ENCODE results near the gene MBD3L2B.

MBD3L2B gene

DNA sequence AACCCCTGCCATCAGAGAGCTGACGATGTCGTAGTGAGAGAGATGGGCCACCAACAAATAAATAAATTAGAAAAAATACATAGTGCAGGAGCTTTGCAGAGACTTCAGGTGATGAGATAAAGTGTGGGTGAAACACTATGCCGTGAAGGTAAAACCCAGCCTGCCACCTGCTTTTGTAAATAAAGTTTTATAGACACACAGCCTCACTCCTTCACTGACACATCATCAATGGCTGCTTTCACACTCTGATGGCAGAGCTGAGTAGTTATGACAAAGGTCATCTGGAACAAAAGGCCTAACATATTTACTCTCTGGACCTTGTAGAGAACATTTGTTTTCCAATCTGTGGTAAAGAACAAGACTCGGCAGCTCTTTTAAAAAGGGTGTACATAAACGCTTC, 45.0 kb downstream of the MBD3L2B start:
- H3K27ac ChIP-seq (replicated peaks; ENCODE audit: low read length) = no peak overlapping the region
- H3K79me1 ChIP-seq (ENCODE audit: low read depth, low read length) = no peaks in the 10 kb centered on the region
- no peak overlapping the region for H3K4ac ChIP-seq (ENCODE audit: low read length)
- H2BK12ac ChIP-seq (ENCODE audit: low read length) = no peak overlapping the region
- no peak overlapping the region for H3K23ac ChIP-seq (ENCODE audit: low read depth, low read length, poor library complexity)
- H3K18ac ChIP-seq (ENCODE audit: low read length) = no peak overlapping the region
- H2BK120ac ChIP-seq (ENCODE audit: low read depth, low read length) = no peak overlapping the region
- no peak overlapping the region for H2BK5ac ChIP-seq (ENCODE audit: low read length)
- no peak overlapping the region for H4K91ac ChIP-seq (ENCODE audit: low read depth, low read length, poor library complexity)
- H3K27me3 ChIP-seq (ENCODE audit: control insufficient read depth in 3 of 3, insufficient read depth in 3 of 3, low read depth in 1 of 3, low read length in 3 of 3) = peaks cover 0 to 6% (median 0%) of the 10 kb centered on the region in 3 experiments
- H4K8ac ChIP-seq (ENCODE audit: low read depth, low read length) = no peak overlapping the region
- H2AK5ac ChIP-seq (ENCODE audit: low read depth, low read length) = no peak overlapping the region
- no peak for DNase-seq (ENCODE audit: low spot score)
- peaks cover 0 to 28% of the 10 kb centered on the region in 2 donors for H3K9me3 ChIP-seq (replicated peaks in 1 of 2; ENCODE audit: control insufficient read depth in 2 of 2, insufficient read depth in 1 of 2, low read depth in 1 of 2, low read length in 2 of 2)
- H3K4me3 ChIP-seq (ENCODE audit: low read length in 2 of 2) = no peak overlapping the region
- H3K4me1 ChIP-seq (ENCODE audit: control insufficient read depth in 2 of 2, insufficient read depth in 1 of 2, low read depth in 1 of 2, low read length in 2 of 2) = no peaks in the 10 kb centered on the region
- H2AFZ ChIP-seq (ENCODE audit: low read length) = no peak overlapping the region
- WGBS, 2 donors (ENCODE audit: extremely low coverage in 2 of 2, insufficient read length in 2 of 2, insufficient replicate concordance in 1 of 2) = no CpG with 5 or more reads among the region's 5 CpGs
- H3K14ac ChIP-seq (ENCODE audit: low read length) = no peak overlapping the region
- no peak overlapping the region for H3K4me2 ChIP-seq (ENCODE audit: insufficient read depth, low read length, poor library complexity, severe bottlenecking)
- H3K9ac ChIP-seq (ENCODE audit: low read depth, low read length, poor library complexity) = no peak overlapping the region
- no peaks in the 10 kb centered on the region for H3K36me3 ChIP-seq (replicated peaks in 1 of 2; ENCODE audit: control insufficient read depth in 2 of 2, insufficient read depth in 2 of 2, low read length in 2 of 2)
- no peak overlapping the region for H2BK15ac ChIP-seq (ENCODE audit: low read length)

GRCh38 chr19:6971366-6971765, 49.9 kb downstream of the MBD3L2B start:
- no peaks in the 10 kb centered on the region for H3K79me1 ChIP-seq (ENCODE audit: low read depth, low read length)
- peaks cover 0 to 32% of the 10 kb centered on the region in 2 donors for H3K9me3 ChIP-seq (replicated peaks in 1 of 2; ENCODE audit: control insufficient read depth in 2 of 2, insufficient read depth in 1 of 2, low read depth in 1 of 2, low read length in 2 of 2)
- no peak overlapping the region for H3K4ac ChIP-seq (ENCODE audit: low read length)
- H3K4me3 ChIP-seq (ENCODE audit: low read length in 2 of 2) = no peak overlapping the region
- no peak overlapping the region for H2BK120ac ChIP-seq (ENCODE audit: low read depth, low read length)
- H2AK5ac ChIP-seq (ENCODE audit: low read depth, low read length) = no peak overlapping the region
- H3K27ac ChIP-seq (replicated peaks; ENCODE audit: low read length) = no peak overlapping the region
- H4K91ac ChIP-seq (ENCODE audit: low read depth, low read length, poor library complexity) = no peak overlapping the region
- no peak overlapping the region for H3K23ac ChIP-seq (ENCODE audit: low read depth, low read length, poor library complexity)
- peak overlapping the region; percentile 8 for H2AFZ ChIP-seq (ENCODE audit: low read length)
- H3K9ac ChIP-seq (ENCODE audit: low read depth, low read length, poor library complexity) = no peak overlapping the region
- H3K27me3 ChIP-seq (ENCODE audit: control insufficient read depth in 3 of 3, insufficient read depth in 3 of 3, low read depth in 1 of 3, low read length in 3 of 3) = peaks cover 0 to 6% (median 0%) of the 10 kb centered on the region in 3 experiments
- H3K4me2 ChIP-seq (ENCODE audit: insufficient read depth, low read length, poor library complexity, severe bottlenecking) = no peak overlapping the region
- WGBS, 2 donors (ENCODE audit: extremely low coverage in 2 of 2, insufficient read length in 2 of 2, insufficient replicate concordance in 1 of 2) = no CpG with 5 or more reads among the region's 1 CpG
- DNase-seq (ENCODE audit: low spot score) = no peak
- H3K18ac ChIP-seq (ENCODE audit: low read length) = no peak overlapping the region
- H3K36me3 ChIP-seq (replicated peaks in 1 of 2; ENCODE audit: control insufficient read depth in 2 of 2, insufficient read depth in 2 of 2, low read length in 2 of 2) = no peaks in the 10 kb centered on the region
- H4K8ac ChIP-seq (ENCODE audit: low read depth, low read length) = no peak overlapping the region
- H2BK12ac ChIP-seq (ENCODE audit: low read length) = no peak overlapping the region
- no peak overlapping the region for H2BK5ac ChIP-seq (ENCODE audit: low read length)
- H3K4me1 ChIP-seq (ENCODE audit: control insufficient read depth in 2 of 2, insufficient read depth in 1 of 2, low read depth in 1 of 2, low read length in 2 of 2) = no peaks in the 10 kb centered on the region
- no peak overlapping the region for H3K14ac ChIP-seq (ENCODE audit: low read length)
- no peak overlapping the region for H2BK15ac ChIP-seq (ENCODE audit: low read length)

DNA sequence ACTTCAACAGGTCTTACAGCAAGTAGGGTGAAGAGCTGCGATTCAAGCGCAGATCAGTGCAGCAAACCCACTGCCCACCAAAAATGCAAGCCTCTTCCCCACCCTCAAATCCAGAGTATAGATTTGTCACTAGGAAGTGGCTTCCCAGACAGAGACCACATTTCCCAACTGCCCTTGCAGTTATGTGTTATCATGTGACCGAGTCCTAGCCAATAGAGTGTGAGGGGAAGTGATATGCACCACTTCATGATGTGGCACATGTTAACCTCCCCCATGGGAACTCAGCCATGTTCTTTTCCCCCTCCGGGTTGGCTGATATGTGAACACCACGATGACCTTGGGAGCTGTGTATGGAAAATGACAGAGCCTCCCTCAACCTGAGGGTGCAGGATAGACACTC, 50.8 kb downstream of the MBD3L2B start:
- H3K36me3 ChIP-seq (replicated peaks in 1 of 2; ENCODE audit: control insufficient read depth in 2 of 2, insufficient read depth in 2 of 2, low read length in 2 of 2) = no peaks in the 10 kb centered on the region
- peak overlapping the region; percentile 8 for H2AFZ ChIP-seq (ENCODE audit: low read length)
- H3K27ac ChIP-seq (replicated peaks; ENCODE audit: low read length) = no peak overlapping the region
- no peak overlapping the region for H3K23ac ChIP-seq (ENCODE audit: low read depth, low read length, poor library complexity)
- no peak overlapping the region for H3K4me2 ChIP-seq (ENCODE audit: insufficient read depth, low read length, poor library complexity, severe bottlenecking)
- no peak overlapping the region for H4K8ac ChIP-seq (ENCODE audit: low read depth, low read length)
- H2BK15ac ChIP-seq (ENCODE audit: low read length) = no peak overlapping the region
- DNase-seq (ENCODE audit: low spot score) = no peak
- no peak overlapping the region for H3K18ac ChIP-seq (ENCODE audit: low read length)
- H3K9me3 ChIP-seq (replicated peaks in 1 of 2; ENCODE audit: control insufficient read depth in 2 of 2, insufficient read depth in 1 of 2, low read depth in 1 of 2, low read length in 2 of 2) = peaks cover 0 to 30% of the 10 kb centered on the region in 2 donors
- no peak overlapping the region for H2BK5ac ChIP-seq (ENCODE audit: low read length)
- H3K4ac ChIP-seq (ENCODE audit: low read length) = no peak overlapping the region
- no peak overlapping the region for H2BK120ac ChIP-seq (ENCODE audit: low read depth, low read length)
- no peak overlapping the region for H4K91ac ChIP-seq (ENCODE audit: low read depth, low read length, poor library complexity)
- no peak overlapping the region for H2AK5ac ChIP-seq (ENCODE audit: low read depth, low read length)
- H3K27me3 ChIP-seq (ENCODE audit: control insufficient read depth in 3 of 3, insufficient read depth in 3 of 3, low read depth in 1 of 3, low read length in 3 of 3) = peaks cover 0 to 6% (median 0%) of the 10 kb centered on the region in 3 experiments
- H3K4me3 ChIP-seq (ENCODE audit: low read length in 2 of 2) = no peak overlapping the region
- no peak overlapping the region for H3K9ac ChIP-seq (ENCODE audit: low read depth, low read length, poor library complexity)
- no peak overlapping the region for H3K14ac ChIP-seq (ENCODE audit: low read length)
- no CpG with 5 or more reads among the region's 5 CpGs for WGBS, 2 donors (ENCODE audit: extremely low coverage in 2 of 2, insufficient read length in 2 of 2, insufficient replicate concordance in 1 of 2)
- H3K4me1 ChIP-seq (ENCODE audit: control insufficient read depth in 2 of 2, insufficient read depth in 1 of 2, low read depth in 1 of 2, low read length in 2 of 2) = no peaks in the 10 kb centered on the region
- no peaks in the 10 kb centered on the region for H3K79me1 ChIP-seq (ENCODE audit: low read depth, low read length)
- H2BK12ac ChIP-seq (ENCODE audit: low read length) = no peak overlapping the region

DNA sequence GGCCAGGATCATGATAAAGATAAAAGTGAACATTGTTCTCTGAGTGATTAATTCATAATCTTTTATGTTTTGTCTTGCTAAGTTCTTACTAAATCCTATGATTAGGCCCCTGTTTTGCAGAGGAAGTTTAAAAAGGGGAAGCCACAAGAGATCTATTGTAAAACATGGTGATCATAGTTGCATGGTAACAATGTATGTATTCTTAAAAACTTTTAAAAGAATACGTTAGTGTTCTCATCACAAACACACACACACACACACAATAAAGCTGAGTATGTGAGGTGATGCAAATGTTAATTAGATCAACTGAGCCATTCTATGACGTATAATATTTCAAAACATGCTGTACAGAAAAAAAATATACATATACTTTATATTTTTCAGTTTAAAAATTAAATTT, 51.2 kb downstream of the MBD3L2B start:
- no peaks in the 10 kb centered on the region for H3K36me3 ChIP-seq (replicated peaks in 1 of 2; ENCODE audit: control insufficient read depth in 2 of 2, insufficient read depth in 2 of 2, low read length in 2 of 2)
- no peak overlapping the region for H3K4me2 ChIP-seq (ENCODE audit: insufficient read depth, low read length, poor library complexity, severe bottlenecking)
- no peak overlapping the region for H3K4ac ChIP-seq (ENCODE audit: low read length)
- no peak overlapping the region for H3K27ac ChIP-seq (replicated peaks; ENCODE audit: low read length)
- DNase-seq (ENCODE audit: low spot score) = no peak
- no peak overlapping the region for H3K23ac ChIP-seq (ENCODE audit: low read depth, low read length, poor library complexity)
- no peak overlapping the region for H2AK5ac ChIP-seq (ENCODE audit: low read depth, low read length)
- no peaks in the 10 kb centered on the region for H3K4me1 ChIP-seq (ENCODE audit: control insufficient read depth in 2 of 2, insufficient read depth in 1 of 2, low read depth in 1 of 2, low read length in 2 of 2)
- H3K27me3 ChIP-seq (ENCODE audit: control insufficient read depth in 3 of 3, insufficient read depth in 3 of 3, low read depth in 1 of 3, low read length in 3 of 3) = peaks cover 0 to 6% (median 0%) of the 10 kb centered on the region in 3 experiments
- H4K91ac ChIP-seq (ENCODE audit: low read depth, low read length, poor library complexity) = no peak overlapping the region
- no peak overlapping the region for H2BK5ac ChIP-seq (ENCODE audit: low read length)
- no peak overlapping the region for H2AFZ ChIP-seq (ENCODE audit: low read length)
- no peak overlapping the region for H3K9ac ChIP-seq (ENCODE audit: low read depth, low read length, poor library complexity)
- H3K14ac ChIP-seq (ENCODE audit: low read length) = no peak overlapping the region
- peaks cover 0 to 30% of the 10 kb centered on the region in 2 donors for H3K9me3 ChIP-seq (replicated peaks in 1 of 2; ENCODE audit: control insufficient read depth in 2 of 2, insufficient read depth in 1 of 2, low read depth in 1 of 2, low read length in 2 of 2)
- H2BK12ac ChIP-seq (ENCODE audit: low read length) = no peak overlapping the region
- WGBS, 2 donors (ENCODE audit: extremely low coverage in 2 of 2, insufficient read length in 2 of 2, insufficient replicate concordance in 1 of 2) = no CpG with 5 or more reads among the region's 2 CpGs
- no peak overlapping the region for H4K8ac ChIP-seq (ENCODE audit: low read depth, low read length)
- no peak overlapping the region for H2BK15ac ChIP-seq (ENCODE audit: low read length)
- no peak overlapping the region for H3K4me3 ChIP-seq (ENCODE audit: low read length in 2 of 2)
- no peaks in the 10 kb centered on the region for H3K79me1 ChIP-seq (ENCODE audit: low read depth, low read length)
- no peak overlapping the region for H2BK120ac ChIP-seq (ENCODE audit: low read depth, low read length)
- H3K18ac ChIP-seq (ENCODE audit: low read length) = no peak overlapping the region

All from neuronal stem cell (in vitro differentiated cells).